ENCODE results near the gene TPX2. TPM values are rescaled to one million over a fixed set of nuclear protein-coding genes. Genes with fewer than 3 reads are reported as not detected.

Gene TPX2
- total and polyA plus RNA-seq, 10 of the 15 experiments (the other 5 are each of a cell fraction or from before 2014, with no cell fraction given), result 29.7 to 144 (median 89.0) TPM

DNA sequence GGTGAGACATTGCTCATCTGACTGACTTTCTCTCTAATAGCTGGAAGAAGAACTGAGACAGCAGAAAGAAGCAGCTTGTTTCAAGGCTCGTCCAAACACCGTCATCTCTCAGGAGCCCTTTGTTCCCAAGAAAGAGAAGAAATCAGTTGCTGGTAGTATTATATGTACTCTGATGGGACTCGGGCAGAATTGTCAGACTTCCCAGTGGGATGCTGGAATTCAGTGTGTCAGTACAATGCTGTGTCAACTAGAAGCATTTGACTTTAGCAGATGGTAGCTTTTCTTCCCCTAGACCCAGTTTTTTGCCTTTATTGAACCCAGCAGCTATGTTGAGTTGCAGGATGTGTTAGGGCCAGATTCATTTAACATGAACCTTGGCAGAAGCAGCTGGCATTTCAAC is 58.3 kb downstream of the TPX2 start (continued):
- no peak for TF ChIP-seq ZNF687 (IDR thresholded peaks at IDR 0.05)

DNA sequence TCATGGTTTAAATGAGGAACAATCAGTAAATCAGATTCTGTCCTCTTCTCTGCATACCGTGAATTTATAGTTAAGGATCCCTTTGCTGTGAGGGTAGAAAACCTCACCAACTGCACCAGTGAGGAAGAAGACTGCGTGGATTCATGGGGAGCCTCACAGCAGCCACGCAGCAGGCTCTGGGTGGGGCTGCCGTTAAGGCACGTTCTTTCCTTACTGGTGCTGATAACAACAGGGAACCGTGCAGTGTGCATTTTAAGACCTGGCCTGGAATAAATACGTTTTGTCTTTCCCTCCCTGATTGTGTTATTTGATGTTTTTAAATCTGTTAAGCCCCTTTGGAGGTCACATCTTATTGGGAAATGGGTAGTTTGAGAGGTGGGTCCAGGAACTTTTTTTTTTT is 62.4 kb downstream of the TPX2 start:
- no peak overlapping the region for H2AFZ ChIP-seq (ENCODE audit: control insufficient read depth, low read depth, low read length)
- H3K9me3 ChIP-seq (replicated peaks; ENCODE audit: control insufficient read depth, insufficient read depth, low read length), result no peaks in the 10 kb centered on the region
- intact Hi-C loops (cut with micrococcal nuclease; ENCODE audit: unreplicated experiment) (no loop called here), in situ Hi-C loops (cut with MboI) (no loop called here)
- SMC1A ChIA-PET (ENCODE audit: uncharacterized antibody, unreplicated experiment), result no interaction called here
- H3K79me2 ChIP-seq (ENCODE audit: control insufficient read depth, insufficient read depth, low read length), result no peaks in the 10 kb centered on the region
- no peaks in the 10 kb centered on the region for H4K20me1 ChIP-seq (ENCODE audit: control insufficient read depth, insufficient read depth)
- no TSS peak for BruUV-seq (replicated peaks)
- CTCF ChIA-PET, result interaction anchor here (0.5 kb wide), 1 partner anchor 58 kb away, joined by 3 read pairs; no protein-coding TSS in a partner anchor
- no peaks in the 10 kb centered on the region for H3K27me3 ChIP-seq (replicated peaks in 1 of 2; ENCODE audit: control insufficient read depth in 2 of 2, insufficient read depth in 2 of 2, low read length in 1 of 2)
- no peak overlapping the region for H3K27ac ChIP-seq (ENCODE audit: control insufficient read depth, insufficient read depth)
- WGBS (ENCODE audit: insufficient coverage, insufficient replicate concordance, low lambda C conversion rate, missing lambda C conversion rate), result 87% methylated on average over 7 of the region's 7 CpGs
- H3K9ac ChIP-seq (ENCODE audit: control insufficient read depth, insufficient read depth, low read length), result no peak overlapping the region
- RAD21 ChIA-PET (ENCODE audit: unreplicated experiment), result no interaction called here
- FAIRE-seq (no peak), ATAC-seq (no peak), DNase-seq (ENCODE audit: low read depth, low spot score) (no peak)
- H3K4me1 ChIP-seq (ENCODE audit: control insufficient read depth, insufficient read depth, low read length), result no peaks in the 10 kb centered on the region
- POLR2A ChIA-PET, result no interaction called here
- no peak overlapping the region for H3K4me2 ChIP-seq (ENCODE audit: control insufficient read depth, insufficient read depth)
- no peak overlapping the region for H3K4me3 ChIP-seq
- peaks cover 20 to 26% of the 10 kb centered on the region in 2 experiments for H3K36me3 ChIP-seq (ENCODE audit: control insufficient read depth in 2 of 2, insufficient read depth in 2 of 2, low read length in 1 of 2)
- TF ChIP-seq NR2C2 (IDR thresholded peaks at IDR 0.05; ENCODE audit: borderline replicate concordance, control insufficient read depth, insufficient read length, low read depth) (no peak), ZBED1 (IDR thresholded peaks at IDR 0.05; ENCODE audit: borderline replicate concordance) (no peak), MTA2 (IDR thresholded peaks at IDR 0.05; ENCODE audit: low read depth) (no peak), LARP7 (IDR thresholded peaks at IDR 0.05) (no peak), POLR2AphosphoS5 (IDR thresholded peaks at IDR 0.05; ENCODE audit: low read length) (no peak), GATAD2B (conservative IDR thresholded peaks at IDR 0.05; ENCODE audit: low read depth) (no peak), SUZ12 (IDR thresholded peaks at IDR 0.05; ENCODE audit: unreplicated experiment) (no peak), SMARCA5 (IDR thresholded peaks at IDR 0.05) (no peak), ETV6 (conservative IDR thresholded peaks at IDR 0.05 in 1 of 2, IDR thresholded peaks at IDR 0.05 in 1 of 2; ENCODE audit: borderline replicate concordance in 1 of 2, low read depth in 1 of 2) (no peak), ZSCAN29 (IDR thresholded peaks at IDR 0.05) (no peak)
- TF ChIP-seq, protein P1, sequence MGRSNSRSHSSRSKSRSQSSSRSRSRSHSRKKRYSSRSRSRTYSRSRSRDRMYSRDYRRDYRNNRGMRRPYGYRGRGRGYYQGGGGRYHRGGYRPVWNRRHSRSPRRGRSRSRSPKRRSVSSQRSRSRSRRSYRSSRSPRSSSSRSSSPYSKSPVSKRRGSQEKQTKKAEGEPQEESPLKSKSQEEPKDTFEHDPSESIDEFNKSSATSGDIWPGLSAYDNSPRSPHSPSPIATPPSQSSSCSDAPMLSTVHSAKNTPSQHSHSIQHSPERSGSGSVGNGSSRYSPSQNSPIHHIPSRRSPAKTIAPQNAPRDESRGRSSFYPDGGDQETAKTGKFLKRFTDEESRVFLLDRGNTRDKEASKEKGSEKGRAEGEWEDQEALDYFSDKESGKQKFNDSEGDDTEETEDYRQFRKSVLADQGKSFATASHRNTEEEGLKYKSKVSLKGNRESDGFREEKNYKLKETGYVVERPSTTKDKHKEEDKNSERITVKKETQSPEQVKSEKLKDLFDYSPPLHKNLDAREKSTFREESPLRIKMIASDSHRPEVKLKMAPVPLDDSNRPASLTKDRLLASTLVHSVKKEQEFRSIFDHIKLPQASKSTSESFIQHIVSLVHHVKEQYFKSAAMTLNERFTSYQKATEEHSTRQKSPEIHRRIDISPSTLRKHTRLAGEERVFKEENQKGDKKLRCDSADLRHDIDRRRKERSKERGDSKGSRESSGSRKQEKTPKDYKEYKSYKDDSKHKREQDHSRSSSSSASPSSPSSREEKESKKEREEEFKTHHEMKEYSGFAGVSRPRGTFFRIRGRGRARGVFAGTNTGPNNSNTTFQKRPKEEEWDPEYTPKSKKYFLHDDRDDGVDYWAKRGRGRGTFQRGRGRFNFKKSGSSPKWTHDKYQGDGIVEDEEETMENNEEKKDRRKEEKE (IDR thresholded peaks at IDR 0.05), result no peak
- TF ChIP-seq, protein P2, sequence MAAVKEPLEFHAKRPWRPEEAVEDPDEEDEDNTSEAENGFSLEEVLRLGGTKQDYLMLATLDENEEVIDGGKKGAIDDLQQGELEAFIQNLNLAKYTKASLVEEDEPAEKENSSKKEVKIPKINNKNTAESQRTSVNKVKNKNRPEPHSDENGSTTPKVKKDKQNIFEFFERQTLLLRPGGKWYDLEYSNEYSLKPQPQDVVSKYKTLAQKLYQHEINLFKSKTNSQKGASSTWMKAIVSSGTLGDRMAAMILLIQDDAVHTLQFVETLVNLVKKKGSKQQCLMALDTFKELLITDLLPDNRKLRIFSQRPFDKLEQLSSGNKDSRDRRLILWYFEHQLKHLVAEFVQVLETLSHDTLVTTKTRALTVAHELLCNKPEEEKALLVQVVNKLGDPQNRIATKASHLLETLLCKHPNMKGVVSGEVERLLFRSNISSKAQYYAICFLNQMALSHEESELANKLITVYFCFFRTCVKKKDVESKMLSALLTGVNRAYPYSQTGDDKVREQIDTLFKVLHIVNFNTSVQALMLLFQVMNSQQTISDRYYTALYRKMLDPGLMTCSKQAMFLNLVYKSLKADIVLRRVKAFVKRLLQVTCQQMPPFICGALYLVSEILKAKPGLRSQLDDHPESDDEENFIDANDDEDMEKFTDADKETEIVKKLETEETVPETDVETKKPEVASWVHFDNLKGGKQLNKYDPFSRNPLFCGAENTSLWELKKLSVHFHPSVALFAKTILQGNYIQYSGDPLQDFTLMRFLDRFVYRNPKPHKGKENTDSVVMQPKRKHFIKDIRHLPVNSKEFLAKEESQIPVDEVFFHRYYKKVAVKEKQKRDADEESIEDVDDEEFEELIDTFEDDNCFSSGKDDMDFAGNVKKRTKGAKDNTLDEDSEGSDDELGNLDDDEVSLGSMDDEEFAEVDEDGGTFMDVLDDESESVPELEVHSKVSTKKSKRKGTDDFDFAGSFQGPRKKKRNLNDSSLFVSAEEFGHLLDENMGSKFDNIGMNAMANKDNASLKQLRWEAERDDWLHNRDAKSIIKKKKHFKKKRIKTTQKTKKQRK (IDR thresholded peaks at IDR 0.05; ENCODE audit: low read depth, low read length), result no peak
